HG02571 (cell line): ENCODE results near the gene ORM1.
"Not testable (repeated sequence)": the region's sequence is repeated elsewhere in the genome, so short reads cannot be mapped to it uniquely, and the experiment has no call there.

Experiments
- ATAC-seq: cut with Tn5 transposase; IDR thresholded peaks from one replicate; pipeline ENCODE4 v1.9.1; 2021; ENCODE audit warnings: mild to moderate bottlenecking, moderate library complexity; ENCODE audit not compliant: unreplicated experiment

The ORM1 gene

GRCh38 chr9:114304416-114305188 is 18.3 kb upstream of the ORM1 start:
- ATAC-seq, result no peak

GRCh38 chr9:114307899-114308267 is 15.0 kb upstream of the ORM1 start:
- no peak for ATAC-seq

GRCh38 chr9:114308361-114308950 is 14.4 kb upstream of the ORM1 start:
- no peak for ATAC-seq

GRCh38 chr9:114309096-114309495 is 13.8 kb upstream of the ORM1 start:
- ATAC-seq, result no peak

GRCh38 chr9:114310471-114311450 is 12.1 kb upstream of the ORM1 start:
- no peak for ATAC-seq

- no peak for ATAC-seq
These were observed 11.1 kb upstream of the ORM1 start for GRCh38 chr9:114311571-114312512.

GRCh38 chr9:114312513-114312875 is 10.4 kb upstream of the ORM1 start:
- no peak for ATAC-seq

GRCh38 chr9:114313186-114313585 is 9.7 kb upstream of the ORM1 start:
- ATAC-seq, result no peak

GRCh38 chr9:114314256-114314867 is 8.5 kb upstream of the ORM1 start:
- ATAC-seq, result no peak

GRCh38 chr9:114314881-114315722 is 7.8 kb upstream of the ORM1 start:
- ATAC-seq, result no peak

GRCh38 chr9:114315723-114316363 is 7.1 kb upstream of the ORM1 start:
- no peak for ATAC-seq

- ATAC-seq, result no peak
These were observed 6.2 kb upstream of the ORM1 start for GRCh38 chr9:114316605-114317230.

GRCh38 chr9:114317665-114318357 is 5.1 kb upstream of the ORM1 start:
- no peak for ATAC-seq

- ATAC-seq, result no peak
These were observed 4.5 kb upstream of the ORM1 start for GRCh38 chr9:114318416-114318815.

GRCh38 chr9:114319147-114319546 is 3.8 kb upstream of the ORM1 start:
- no peak for ATAC-seq

- not testable (repeated sequence) for ATAC-seq
These were observed 2.2 kb upstream of the ORM1 start for GRCh38 chr9:114320710-114321109.

GRCh38 chr9:114321759-114322158 is 1.1 kb upstream of the ORM1 start:
- no peak for ATAC-seq
